ENCODE measurements around the gene MDC1. TPM values are rescaled to one million over a fixed set of nuclear protein-coding genes. Genes with fewer than 3 reads are reported as not detected.

Gene MDC1
- total and polyA plus RNA-seq, 2 of the 13 experiments (the other 11 are each of a cell fraction or from before 2014, with no cell fraction given) = 8.4 to 14.0 TPM

DNA sequence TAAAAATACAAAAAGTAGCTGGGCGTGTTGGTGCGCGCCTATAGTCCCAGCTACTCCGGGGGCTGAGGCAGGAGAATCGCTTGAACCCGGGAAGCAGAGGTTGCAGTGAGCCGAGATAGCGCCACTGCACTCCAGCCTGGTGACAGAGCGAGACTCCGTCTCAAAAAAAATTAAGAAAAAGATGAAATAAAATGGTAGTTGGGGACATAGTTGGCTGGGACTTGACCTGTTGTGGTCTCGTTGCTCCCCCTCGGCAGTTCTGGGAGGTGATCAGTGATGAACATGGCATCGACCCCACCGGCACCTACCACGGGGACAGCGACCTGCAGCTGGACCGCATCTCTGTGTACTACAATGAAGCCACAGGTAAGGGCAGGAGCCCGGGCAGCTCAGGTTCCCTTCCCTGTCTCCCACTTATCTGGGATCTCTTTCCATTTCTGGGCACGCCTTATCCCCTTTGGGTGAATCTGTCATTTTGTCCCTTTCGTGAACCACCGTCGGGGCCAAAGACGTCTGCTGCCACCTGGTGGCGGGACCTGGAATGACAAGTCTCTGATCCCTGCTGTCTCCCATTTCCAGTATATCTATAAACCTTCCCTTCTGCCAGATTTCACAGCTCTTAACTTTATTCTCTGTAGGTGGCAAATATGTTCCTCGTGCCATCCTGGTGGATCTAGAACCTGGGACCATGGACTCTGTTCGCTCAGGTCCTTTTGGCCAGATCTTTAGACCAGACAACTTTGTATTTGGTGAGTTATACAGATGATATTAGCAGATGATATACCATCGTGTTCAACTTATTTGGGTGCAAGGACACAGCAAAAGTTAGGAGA is 5.4 kb upstream of the MDC1 start (continued):
- TF ChIP-seq, protein P1, sequence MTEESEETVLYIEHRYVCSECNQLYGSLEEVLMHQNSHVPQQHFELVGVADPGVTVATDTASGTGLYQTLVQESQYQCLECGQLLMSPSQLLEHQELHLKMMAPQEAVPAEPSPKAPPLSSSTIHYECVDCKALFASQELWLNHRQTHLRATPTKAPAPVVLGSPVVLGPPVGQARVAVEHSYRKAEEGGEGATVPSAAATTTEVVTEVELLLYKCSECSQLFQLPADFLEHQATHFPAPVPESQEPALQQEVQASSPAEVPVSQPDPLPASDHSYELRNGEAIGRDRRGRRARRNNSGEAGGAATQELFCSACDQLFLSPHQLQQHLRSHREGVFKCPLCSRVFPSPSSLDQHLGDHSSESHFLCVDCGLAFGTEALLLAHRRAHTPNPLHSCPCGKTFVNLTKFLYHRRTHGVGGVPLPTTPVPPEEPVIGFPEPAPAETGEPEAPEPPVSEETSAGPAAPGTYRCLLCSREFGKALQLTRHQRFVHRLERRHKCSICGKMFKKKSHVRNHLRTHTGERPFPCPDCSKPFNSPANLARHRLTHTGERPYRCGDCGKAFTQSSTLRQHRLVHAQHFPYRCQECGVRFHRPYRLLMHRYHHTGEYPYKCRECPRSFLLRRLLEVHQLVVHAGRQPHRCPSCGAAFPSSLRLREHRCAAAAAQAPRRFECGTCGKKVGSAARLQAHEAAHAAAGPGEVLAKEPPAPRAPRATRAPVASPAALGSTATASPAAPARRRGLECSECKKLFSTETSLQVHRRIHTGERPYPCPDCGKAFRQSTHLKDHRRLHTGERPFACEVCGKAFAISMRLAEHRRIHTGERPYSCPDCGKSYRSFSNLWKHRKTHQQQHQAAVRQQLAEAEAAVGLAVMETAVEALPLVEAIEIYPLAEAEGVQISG (CRISPR knock-in tag; IDR thresholded peaks at IDR 0.05) = peak; percentile 69
- TF ChIP-seq SRSF9 (IDR thresholded peaks at IDR 0.05; ENCODE audit: borderline replicate concordance, insufficient read depth, low read depth, low read length, poor library complexity, severe bottlenecking) (no peak), ZNF430 (CRISPR knock-in tag; IDR thresholded peaks at IDR 0.05) (peak; percentile 31; the same call in 1 of the 2 replicates), NFKBIZ (CRISPR knock-in tag; IDR thresholded peaks at IDR 0.05) (peak; percentile 49; the same call in 1 of the 2 replicates), ZNF761 (CRISPR knock-in tag; conservative IDR thresholded peaks at IDR 0.05) (no peak), ZNF841 (CRISPR knock-in tag; IDR thresholded peaks at IDR 0.05; ENCODE audit: borderline replicate concordance) (peak; percentile 32; the same call in 1 of the 2 replicates), HDAC1 (CRISPR knock-in tag; IDR thresholded peaks at IDR 0.05) (peak; percentile 46; the same call in 1 of the 2 replicates), SAFB2 (CRISPR knock-in tag; IDR thresholded peaks at IDR 0.05; ENCODE audit: borderline replicate concordance, low read depth) (no peak), TGIF2 (CRISPR knock-in tag; IDR thresholded peaks at IDR 0.05) (peak; percentile 90), ZNF451 (CRISPR knock-in tag; IDR thresholded peaks at IDR 0.05) (peak; percentile 47; the same call in 1 of the 2 replicates), PHF5A (CRISPR knock-in tag; IDR thresholded peaks at IDR 0.05; ENCODE audit: low read depth, unreplicated experiment) (peak; percentile 52), GATAD1 (CRISPR knock-in tag; IDR thresholded peaks at IDR 0.05) (0 out of 2 replicates have a peak, but pooled peaks have one; percentile 42), ZNF224 (CRISPR knock-in tag; IDR thresholded peaks at IDR 0.05) (no peak), NAIF1 (CRISPR knock-in tag; IDR thresholded peaks at IDR 0.05; ENCODE audit: borderline replicate concordance) (0 out of 2 replicates have a peak, but pooled peaks have one; percentile 40), SALL1 (CRISPR knock-in tag; IDR thresholded peaks at IDR 0.05) (peak; percentile 61; the same call in 1 of the 2 replicates), ZNF749 (CRISPR knock-in tag; IDR thresholded peaks at IDR 0.05; ENCODE audit: borderline replicate concordance) (no peak; the same call in 1 of the 2 replicates), RBM39 (IDR thresholded peaks at IDR 0.05; ENCODE audit: low read depth, low read length, poor library complexity, severe bottlenecking) (peak; percentile 54)
- TF ChIP-seq, protein P2, sequence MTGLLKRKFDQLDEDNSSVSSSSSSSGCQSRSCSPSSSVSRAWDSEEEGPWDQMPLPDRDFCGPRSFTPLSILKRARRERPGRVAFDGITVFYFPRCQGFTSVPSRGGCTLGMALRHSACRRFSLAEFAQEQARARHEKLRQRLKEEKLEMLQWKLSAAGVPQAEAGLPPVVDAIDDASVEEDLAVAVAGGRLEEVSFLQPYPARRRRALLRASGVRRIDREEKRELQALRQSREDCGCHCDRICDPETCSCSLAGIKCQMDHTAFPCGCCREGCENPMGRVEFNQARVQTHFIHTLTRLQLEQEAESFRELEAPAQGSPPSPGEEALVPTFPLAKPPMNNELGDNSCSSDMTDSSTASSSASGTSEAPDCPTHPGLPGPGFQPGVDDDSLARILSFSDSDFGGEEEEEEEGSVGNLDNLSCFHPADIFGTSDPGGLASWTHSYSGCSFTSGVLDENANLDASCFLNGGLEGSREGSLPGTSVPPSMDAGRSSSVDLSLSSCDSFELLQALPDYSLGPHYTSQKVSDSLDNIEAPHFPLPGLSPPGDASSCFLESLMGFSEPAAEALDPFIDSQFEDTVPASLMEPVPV (CRISPR knock-in tag; IDR thresholded peaks at IDR 0.05) = 0 out of 2 replicates have a peak, but pooled peaks have one; percentile 32
- TF ChIP-seq, protein P3, sequence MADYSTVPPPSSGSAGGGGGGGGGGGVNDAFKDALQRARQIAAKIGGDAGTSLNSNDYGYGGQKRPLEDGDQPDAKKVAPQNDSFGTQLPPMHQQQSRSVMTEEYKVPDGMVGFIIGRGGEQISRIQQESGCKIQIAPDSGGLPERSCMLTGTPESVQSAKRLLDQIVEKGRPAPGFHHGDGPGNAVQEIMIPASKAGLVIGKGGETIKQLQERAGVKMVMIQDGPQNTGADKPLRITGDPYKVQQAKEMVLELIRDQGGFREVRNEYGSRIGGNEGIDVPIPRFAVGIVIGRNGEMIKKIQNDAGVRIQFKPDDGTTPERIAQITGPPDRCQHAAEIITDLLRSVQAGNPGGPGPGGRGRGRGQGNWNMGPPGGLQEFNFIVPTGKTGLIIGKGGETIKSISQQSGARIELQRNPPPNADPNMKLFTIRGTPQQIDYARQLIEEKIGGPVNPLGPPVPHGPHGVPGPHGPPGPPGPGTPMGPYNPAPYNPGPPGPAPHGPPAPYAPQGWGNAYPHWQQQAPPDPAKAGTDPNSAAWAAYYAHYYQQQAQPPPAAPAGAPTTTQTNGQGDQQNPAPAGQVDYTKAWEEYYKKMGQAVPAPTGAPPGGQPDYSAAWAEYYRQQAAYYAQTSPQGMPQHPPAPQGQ (CRISPR knock-in tag; IDR thresholded peaks at IDR 0.05; ENCODE audit: borderline replicate concordance) = no peak
- TF ChIP-seq, protein P4, sequence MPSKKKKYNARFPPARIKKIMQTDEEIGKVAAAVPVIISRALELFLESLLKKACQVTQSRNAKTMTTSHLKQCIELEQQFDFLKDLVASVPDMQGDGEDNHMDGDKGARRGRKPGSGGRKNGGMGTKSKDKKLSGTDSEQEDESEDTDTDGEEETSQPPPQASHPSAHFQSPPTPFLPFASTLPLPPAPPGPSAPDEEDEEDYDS (CRISPR knock-in tag; IDR thresholded peaks at IDR 0.05) = no peak

Measured in HepG2 (cell line).